ENCODE results near the gene PRDM2. TPM values are rescaled to one million over a fixed set of nuclear protein-coding genes. Genes with fewer than 3 reads are reported as not detected.

Gene PRDM2
- total RNA-seq, 1 donor, result 12.7 TPM

- Histone ChIP-seq H3K27ac (ENCODE audit: low read depth, low read length) (no peak overlapping the region), H3K4me3 (ENCODE audit: insufficient read depth, low read length) (no peak overlapping the region), H4K20me1 (ENCODE audit: insufficient read depth, low read length) (no peaks in the 10 kb centered on the region), H3K79me2 (ENCODE audit: insufficient read depth, low read length) (no peaks in the 10 kb centered on the region), H3K27me3 (ENCODE audit: insufficient read depth, low read length) (no peaks in the 10 kb centered on the region), H3K4me2 (ENCODE audit: insufficient read depth, low read length) (no peak overlapping the region), H3K9me3 (ENCODE audit: low read depth, low read length) (no peaks in the 10 kb centered on the region), H3K36me3 (ENCODE audit: insufficient read depth, low read length) (no peaks in the 10 kb centered on the region), H3K4me1 (ENCODE audit: insufficient read depth, low read length) (no peaks in the 10 kb centered on the region), H2AFZ (ENCODE audit: low read length) (no peak overlapping the region)
- no peak for TF ChIP-seq CTCF (IDR thresholded peaks at IDR 0.05; ENCODE audit: extremely low read depth, low read depth, low read length)
- no peak for DNase-seq (ENCODE audit: insufficient read length, low spot score, missing footprints)
Observed at GRCh38 chr1:13667691-13668090, 32.3 kb upstream of the PRDM2 start.

- H4K20me1 ChIP-seq (ENCODE audit: insufficient read depth, low read length), result no peaks in the 10 kb centered on the region
- no peak overlapping the region for H3K27ac ChIP-seq (ENCODE audit: low read depth, low read length)
- H3K9me3 ChIP-seq (ENCODE audit: low read depth, low read length), result no peaks in the 10 kb centered on the region
- H3K79me2 ChIP-seq (ENCODE audit: insufficient read depth, low read length), result no peaks in the 10 kb centered on the region
- no peak overlapping the region for H2AFZ ChIP-seq (ENCODE audit: low read length)
- no peak overlapping the region for H3K4me3 ChIP-seq (ENCODE audit: insufficient read depth, low read length)
- no peak overlapping the region for H3K4me2 ChIP-seq (ENCODE audit: insufficient read depth, low read length)
- no peaks in the 10 kb centered on the region for H3K27me3 ChIP-seq (ENCODE audit: insufficient read depth, low read length)
- no peak for DNase-seq (ENCODE audit: insufficient read length, low spot score, missing footprints)
- TF ChIP-seq CTCF (IDR thresholded peaks at IDR 0.05; ENCODE audit: extremely low read depth, low read depth, low read length), result no peak
- H3K36me3 ChIP-seq (ENCODE audit: insufficient read depth, low read length), result no peaks in the 10 kb centered on the region
- no peaks in the 10 kb centered on the region for H3K4me1 ChIP-seq (ENCODE audit: insufficient read depth, low read length)
Observed at GRCh38 chr1:13674377-13674776, 25.6 kb upstream of the PRDM2 start.

DNA sequence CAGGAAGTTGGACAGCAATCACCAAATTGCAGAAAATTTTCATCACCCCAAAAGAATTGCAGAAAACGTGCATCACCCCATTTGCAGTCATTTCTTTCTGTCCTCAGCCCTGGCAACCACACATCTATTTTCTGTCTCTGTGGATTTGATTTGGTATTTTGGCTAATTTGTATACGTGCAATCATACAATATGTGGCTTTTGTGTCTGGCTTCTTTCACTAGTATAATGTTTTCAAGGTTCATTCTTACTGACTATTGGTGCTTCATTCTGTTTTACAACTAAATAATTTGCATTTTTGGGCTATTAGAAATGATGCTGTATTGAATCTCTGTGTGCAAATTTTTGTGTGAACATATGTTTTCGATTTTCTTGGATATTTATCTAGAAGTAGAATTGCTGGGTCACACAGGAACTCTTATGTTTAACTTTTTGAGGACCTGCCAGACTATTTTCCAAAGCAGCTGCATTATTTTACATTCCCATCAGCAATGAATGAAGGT lies 24.8 kb upstream of the PRDM2 start:
- Histone ChIP-seq H3K27me3 (ENCODE audit: insufficient read depth, low read length) (no peaks in the 10 kb centered on the region), H3K4me1 (ENCODE audit: insufficient read depth, low read length) (no peaks in the 10 kb centered on the region), H3K4me2 (ENCODE audit: insufficient read depth, low read length) (no peak overlapping the region), H3K27ac (ENCODE audit: low read depth, low read length) (no peak overlapping the region), H3K36me3 (ENCODE audit: insufficient read depth, low read length) (no peaks in the 10 kb centered on the region), H2AFZ (ENCODE audit: low read length) (no peak overlapping the region), H3K4me3 (ENCODE audit: insufficient read depth, low read length) (no peak overlapping the region), H3K79me2 (ENCODE audit: insufficient read depth, low read length) (no peaks in the 10 kb centered on the region), H3K9me3 (ENCODE audit: low read depth, low read length) (no peaks in the 10 kb centered on the region), H4K20me1 (ENCODE audit: insufficient read depth, low read length) (no peaks in the 10 kb centered on the region)
- no peak for TF ChIP-seq CTCF (IDR thresholded peaks at IDR 0.05; ENCODE audit: extremely low read depth, low read depth, low read length)
- DNase-seq (ENCODE audit: insufficient read length, low spot score, missing footprints), result no peak

- Histone ChIP-seq H3K4me1 (ENCODE audit: insufficient read depth, low read length) (no peaks in the 10 kb centered on the region), H3K4me3 (ENCODE audit: insufficient read depth, low read length) (no peak overlapping the region), H3K27me3 (ENCODE audit: insufficient read depth, low read length) (no peaks in the 10 kb centered on the region), H3K4me2 (ENCODE audit: insufficient read depth, low read length) (no peak overlapping the region), H3K79me2 (ENCODE audit: insufficient read depth, low read length) (no peaks in the 10 kb centered on the region), H3K27ac (ENCODE audit: low read depth, low read length) (no peak overlapping the region), H4K20me1 (ENCODE audit: insufficient read depth, low read length) (no peaks in the 10 kb centered on the region), H3K36me3 (ENCODE audit: insufficient read depth, low read length) (no peaks in the 10 kb centered on the region), H3K9me3 (ENCODE audit: low read depth, low read length) (no peaks in the 10 kb centered on the region), H2AFZ (ENCODE audit: low read length) (no peak overlapping the region)
- TF ChIP-seq CTCF (IDR thresholded peaks at IDR 0.05; ENCODE audit: extremely low read depth, low read depth, low read length), result no peak
- DNase-seq (ENCODE audit: insufficient read length, low spot score, missing footprints), result no peak
Observed at GRCh38 chr1:13677896-13678295, 22.1 kb upstream of the PRDM2 start.

Measured in osteoblast (primary cell).